ENCODE results near the gene NINL.

NINL gene

DNA sequence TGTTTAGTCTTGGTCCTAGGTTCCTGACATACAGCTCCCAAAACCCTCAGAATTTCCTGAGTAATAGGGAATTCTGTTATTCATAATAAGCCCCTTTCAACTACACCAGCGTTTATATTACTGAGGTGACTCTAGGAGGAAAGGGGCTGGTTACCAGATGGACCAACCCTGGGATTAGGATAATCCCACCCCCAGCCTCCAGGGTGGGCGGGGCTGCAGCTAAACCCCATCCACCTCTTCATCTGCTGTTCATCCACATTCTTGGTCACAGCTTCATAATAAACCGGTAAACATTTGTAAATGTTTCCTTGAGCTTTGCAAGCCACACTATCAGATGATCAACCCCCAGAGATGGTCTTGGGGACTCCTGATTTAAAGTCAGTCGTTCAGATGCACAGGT is 38.3 kb downstream of the NINL start:
- no peak overlapping the region for H3K4me3 ChIP-seq (ENCODE audit: low read depth, low read length)
- TF ChIP-seq, protein P1, sequence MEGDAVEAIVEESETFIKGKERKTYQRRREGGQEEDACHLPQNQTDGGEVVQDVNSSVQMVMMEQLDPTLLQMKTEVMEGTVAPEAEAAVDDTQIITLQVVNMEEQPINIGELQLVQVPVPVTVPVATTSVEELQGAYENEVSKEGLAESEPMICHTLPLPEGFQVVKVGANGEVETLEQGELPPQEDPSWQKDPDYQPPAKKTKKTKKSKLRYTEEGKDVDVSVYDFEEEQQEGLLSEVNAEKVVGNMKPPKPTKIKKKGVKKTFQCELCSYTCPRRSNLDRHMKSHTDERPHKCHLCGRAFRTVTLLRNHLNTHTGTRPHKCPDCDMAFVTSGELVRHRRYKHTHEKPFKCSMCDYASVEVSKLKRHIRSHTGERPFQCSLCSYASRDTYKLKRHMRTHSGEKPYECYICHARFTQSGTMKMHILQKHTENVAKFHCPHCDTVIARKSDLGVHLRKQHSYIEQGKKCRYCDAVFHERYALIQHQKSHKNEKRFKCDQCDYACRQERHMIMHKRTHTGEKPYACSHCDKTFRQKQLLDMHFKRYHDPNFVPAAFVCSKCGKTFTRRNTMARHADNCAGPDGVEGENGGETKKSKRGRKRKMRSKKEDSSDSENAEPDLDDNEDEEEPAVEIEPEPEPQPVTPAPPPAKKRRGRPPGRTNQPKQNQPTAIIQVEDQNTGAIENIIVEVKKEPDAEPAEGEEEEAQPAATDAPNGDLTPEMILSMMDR (IDR thresholded peaks at IDR 0.05; ENCODE audit: control insufficient read depth, extremely low read depth, insufficient read depth): no peak
- DNase-seq (ENCODE audit: low read depth): no peak

DNA sequence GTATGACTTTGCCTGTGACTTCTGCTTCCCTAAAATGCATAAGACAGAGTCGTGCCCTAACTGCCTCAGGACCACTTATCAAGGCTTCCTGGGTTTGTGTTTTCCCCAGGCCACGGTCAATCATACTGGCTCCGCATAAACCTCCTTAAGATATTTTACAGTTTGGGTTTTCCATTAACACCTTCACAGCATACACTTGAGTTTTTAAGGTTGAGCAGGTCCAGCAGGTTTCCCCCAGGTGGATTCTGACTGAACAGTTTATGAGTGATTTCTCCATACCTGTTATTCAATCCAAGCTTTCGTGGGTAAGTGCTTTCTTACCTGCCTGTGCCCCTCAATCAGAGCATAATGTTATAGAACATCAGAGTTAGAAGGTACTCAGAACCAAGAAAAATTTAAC is 39.3 kb downstream of the NINL start:
- TF ChIP-seq, protein P1 (IDR thresholded peaks at IDR 0.05; ENCODE audit: control insufficient read depth, extremely low read depth, insufficient read depth): no peak
- no peak for DNase-seq (ENCODE audit: low read depth)
- no peak overlapping the region for H3K4me3 ChIP-seq (ENCODE audit: low read depth, low read length)

DNA sequence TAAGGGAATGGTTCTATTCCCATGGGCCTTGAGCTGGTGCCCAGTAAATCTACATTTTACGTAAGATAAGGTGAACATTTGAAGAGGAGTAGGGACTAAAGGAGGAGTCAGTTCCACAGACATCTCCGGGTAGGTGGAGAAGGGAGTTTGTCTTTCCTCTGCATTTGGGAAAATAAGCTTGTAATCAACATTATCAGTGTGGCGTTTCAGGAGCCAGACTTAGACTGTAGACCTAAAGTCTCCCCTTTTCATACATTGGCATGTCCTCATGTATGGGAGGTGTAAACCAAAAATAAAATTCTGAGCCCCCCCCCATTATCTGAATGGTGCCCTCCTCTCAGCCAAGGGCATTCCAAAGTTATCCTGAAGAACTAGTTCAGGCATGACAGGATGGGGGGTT is 40.2 kb downstream of the NINL start:
- no peak overlapping the region for H3K4me3 ChIP-seq (ENCODE audit: low read depth, low read length)
- no peak for DNase-seq (ENCODE audit: low read depth)
- TF ChIP-seq, protein P1 (IDR thresholded peaks at IDR 0.05; ENCODE audit: control insufficient read depth, extremely low read depth, insufficient read depth): no peak

DNA sequence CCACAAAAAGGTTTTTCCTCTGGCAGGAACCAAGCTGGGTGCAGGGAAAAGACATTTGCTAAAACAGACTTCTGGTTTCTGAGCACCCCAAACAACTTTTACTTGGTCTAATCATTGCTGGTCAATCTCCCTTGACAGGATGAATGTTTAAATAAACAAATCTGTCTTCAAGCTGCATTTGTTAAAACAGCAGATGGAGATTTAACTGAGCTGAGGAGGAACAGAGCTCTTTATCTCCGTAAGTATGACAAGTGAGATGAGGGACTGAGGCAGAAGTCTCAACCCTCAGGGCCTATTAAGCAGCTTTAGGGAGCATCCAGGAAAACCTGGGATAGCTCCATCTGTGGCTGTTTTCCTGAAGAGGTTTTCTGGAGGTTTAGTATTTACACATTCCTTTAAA is 40.6 kb downstream of the NINL start:
- H3K4me3 ChIP-seq (ENCODE audit: low read depth, low read length): no peak overlapping the region
- DNase-seq (ENCODE audit: low read depth): no peak
- TF ChIP-seq, protein P1 (IDR thresholded peaks at IDR 0.05; ENCODE audit: control insufficient read depth, extremely low read depth, insufficient read depth): no peak

DNA sequence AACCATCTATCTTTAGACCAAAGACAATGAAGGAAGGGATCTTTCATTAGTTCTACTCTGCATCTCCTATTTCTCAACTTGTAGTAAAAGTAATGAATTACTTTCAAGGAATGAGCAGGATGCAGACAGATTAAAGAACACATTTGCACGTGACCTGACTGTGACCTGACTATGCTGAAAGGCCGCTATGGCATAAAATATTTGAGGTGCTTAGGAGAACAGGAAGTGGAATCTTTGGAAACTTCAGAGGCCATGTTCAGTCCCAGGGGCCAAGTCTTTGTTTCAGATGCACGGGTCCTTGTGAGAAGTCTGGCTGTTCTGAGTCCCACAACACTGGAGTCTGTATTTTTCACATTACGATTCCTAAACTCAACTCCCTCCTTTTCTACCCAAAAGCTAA is 41.0 kb downstream of the NINL start:
- DNase-seq (ENCODE audit: low read depth): no peak
- no peak overlapping the region for H3K4me3 ChIP-seq (ENCODE audit: low read depth, low read length)
- TF ChIP-seq, protein P1 (IDR thresholded peaks at IDR 0.05; ENCODE audit: control insufficient read depth, extremely low read depth, insufficient read depth): no peak

DNA sequence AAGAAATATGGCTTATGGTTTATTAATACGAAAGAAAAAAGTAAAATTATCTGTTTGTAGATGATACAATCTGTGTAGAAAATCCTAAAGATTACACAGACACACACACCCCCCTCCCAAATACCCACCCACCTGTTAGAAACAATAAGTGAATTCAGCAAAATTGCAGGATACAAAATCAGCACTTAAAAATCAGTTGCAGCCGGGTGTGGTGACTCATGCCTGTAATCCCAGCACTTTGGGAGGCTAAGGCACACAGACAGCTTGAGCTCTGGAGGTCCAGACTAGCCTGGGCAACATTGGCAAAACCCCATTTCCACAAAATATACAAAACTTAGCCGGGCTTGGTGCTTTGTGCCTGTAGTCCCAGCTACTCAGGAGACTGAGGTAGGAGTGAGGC is 42.3 kb downstream of the NINL start:
- TF ChIP-seq, protein P1 (IDR thresholded peaks at IDR 0.05; ENCODE audit: control insufficient read depth, extremely low read depth, insufficient read depth): no peak
- no peak for DNase-seq (ENCODE audit: low read depth)
- no peak overlapping the region for H3K4me3 ChIP-seq (ENCODE audit: low read depth, low read length)

DNA sequence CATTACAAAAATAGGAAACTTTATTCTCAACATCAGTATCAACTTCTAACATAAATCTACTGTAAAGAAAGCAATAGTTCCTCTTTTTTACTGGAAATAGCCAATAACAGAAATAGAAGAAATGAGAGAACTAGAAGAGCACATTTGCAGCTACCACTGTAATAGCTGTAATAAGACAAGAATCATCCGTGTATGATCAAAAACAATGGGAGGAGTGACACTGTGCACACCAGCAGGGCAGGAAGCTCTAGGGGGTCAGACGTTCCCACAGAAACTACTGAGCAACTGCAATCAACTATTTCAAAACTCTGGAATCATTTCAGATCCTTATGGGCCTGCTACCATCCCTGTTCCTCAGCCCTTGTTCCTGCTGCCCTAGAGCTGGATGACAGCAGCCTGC is 43.7 kb downstream of the NINL start:
- no peak overlapping the region for H3K4me3 ChIP-seq (ENCODE audit: low read depth, low read length)
- TF ChIP-seq, protein P1 (IDR thresholded peaks at IDR 0.05; ENCODE audit: control insufficient read depth, extremely low read depth, insufficient read depth): no peak
- DNase-seq (ENCODE audit: low read depth): no peak
